ENCODE data around the gene USP30. TPM values are rescaled to one million over a fixed set of nuclear protein-coding genes. Genes with fewer than 3 reads are reported as not detected.
A peak's percentile ranks its signal among the peaks of the same experiment; 100 is the strongest.

Gene USP30
- total RNA-seq, 1 experiment from 2014 or later, result 7.8 TPM

- peaks cover 2 to 13% of the 10 kb centered on the region in 2 experiments for H3K4me1 Mint-ChIP-seq
- Histone ChIP-seq H3K23ac (ENCODE audit: insufficient read length, low read depth, low read length) (no peak overlapping the region), H2BK12ac (ENCODE audit: insufficient read length, low read depth, low read length) (no peak overlapping the region), H2BK15ac (ENCODE audit: low read depth, low read length) (no peak overlapping the region), H3K56ac (ENCODE audit: insufficient read length, low read depth, low read length) (no peak overlapping the region), H3K9ac (ENCODE audit: extremely low read depth, insufficient read length, low read length) (peak overlapping the region; percentile 82), H3K79me1 (ENCODE audit: insufficient read depth, low read depth, low read length, poor library complexity, severe bottlenecking) (peaks cover 8% of the 10 kb centered on the region), H4K91ac (ENCODE audit: insufficient read length, low read depth, low read length) (no peak overlapping the region), H3K4me2 (ENCODE audit: insufficient read depth, insufficient read length, low read length) (peak overlapping the region; percentile 85), H2BK5ac (ENCODE audit: insufficient read length, low read length) (no peak overlapping the region), H3K27me3 (ENCODE audit: insufficient read depth, low read length) (no peaks in the 10 kb centered on the region), H2BK120ac (ENCODE audit: low read depth, low read length, poor library complexity, severe bottlenecking) (no peak overlapping the region), H3K23me2 (ENCODE audit: insufficient read length, low read depth, low read length, poor library complexity, severe bottlenecking) (peaks cover 10% of the 10 kb centered on the region), H3K18ac (ENCODE audit: insufficient read length, low read depth, low read length) (peak overlapping the region; percentile 57), H2BK20ac (ENCODE audit: low read depth, low read length, poor library complexity, severe bottlenecking) (no peak overlapping the region), H2AK5ac (ENCODE audit: insufficient read length, low read length) (no peak overlapping the region), H2AFZ (ENCODE audit: low read length) (no peak overlapping the region), H4K20me1 (ENCODE audit: control insufficient read depth, insufficient read depth, insufficient read length) (no peaks in the 10 kb centered on the region), H3T11ph (ENCODE audit: low read length) (no peak overlapping the region), H3K9me3 (ENCODE audit: control insufficient read depth, low read depth, low read length) (no peaks in the 10 kb centered on the region), H4K8ac (replicated peaks; ENCODE audit: insufficient read length, low read depth, low read length) (no peak overlapping the region), H3K27ac (ENCODE audit: insufficient read length, low read depth, low read length) (no peak overlapping the region), H3K79me2 (ENCODE audit: insufficient read depth, low read length) (peaks cover 5% of the 10 kb centered on the region; the same call in 1 of the 2 replicates), H3K14ac (ENCODE audit: insufficient read depth, low read length) (peak overlapping the region; percentile 68; the same call in 1 of the 2 replicates), H4K5ac (ENCODE audit: insufficient read length, low read depth, low read length) (no peak overlapping the region), H3K4ac (ENCODE audit: low read depth, low read length) (no peak overlapping the region; the same call in 1 of the 2 replicates), H3K4me1 (ENCODE audit: insufficient read depth, low read length) (no peaks in the 10 kb centered on the region)
- H3K36me3 Mint-ChIP-seq (ENCODE audit: insufficient read depth in 1 of 3, low read depth in 3 of 3), result peaks cover 39 to 49% (median 48%) of the 10 kb centered on the region in 3 experiments
- no peaks in the 10 kb centered on the region for H3K27me3 Mint-ChIP-seq (ENCODE audit: low read depth)
- peak overlapping the region; percentile 86 to 89 for H3K4me3 Mint-ChIP-seq
- no peak overlapping the region; a peak in 1 of 7 replicates for H3K27ac Mint-ChIP-seq
- no CpG with 5 or more reads among the region's 8 CpGs for WGBS (ENCODE audit: extremely low coverage, insufficient read length, low lambda C conversion rate)
- TF ChIP-seq CTCF (conservative IDR thresholded peaks at IDR 0.05), result no peak
- DNase-seq, result no peak
- no peaks in the 10 kb centered on the region for H3K9me3 Mint-ChIP-seq
Measured at GRCh38 chr12:109098651-109099050, 46.3 kb downstream of the USP30 start.
